ENCODE results near the gene CLMN.

CLMN gene

GRCh38 chr14:95137804-95138167 lies 181.9 kb downstream of the CLMN start:
- DNase-seq (ENCODE audit: low spot score), result no peak

- no peak for DNase-seq (ENCODE audit: low spot score)
Observed at GRCh38 chr14:95137164-95137803, 182.4 kb downstream of the CLMN start.

- DNase-seq (ENCODE audit: low spot score), result no peak
Observed at GRCh38 chr14:95136631-95137030, 183.1 kb downstream of the CLMN start.

- DNase-seq (ENCODE audit: low spot score), result no peak
Observed at GRCh38 chr14:95134304-95134933, 185.3 kb downstream of the CLMN start.

GRCh38 chr14:95133282-95133681 lies 186.4 kb downstream of the CLMN start:
- no peak for DNase-seq (ENCODE audit: low spot score)

- no peak for DNase-seq (ENCODE audit: low spot score)
Observed at GRCh38 chr14:95132760-95133159, 186.9 kb downstream of the CLMN start.
